ENCODE results near the gene TMCC3.
A peak's percentile ranks its signal among the peaks of the same experiment; 100 is the strongest.
"Not testable (repeated sequence)": the region's sequence is repeated elsewhere in the genome, so short reads cannot be mapped to it uniquely, and the experiment has no call there.

The TMCC3 gene

DNA sequence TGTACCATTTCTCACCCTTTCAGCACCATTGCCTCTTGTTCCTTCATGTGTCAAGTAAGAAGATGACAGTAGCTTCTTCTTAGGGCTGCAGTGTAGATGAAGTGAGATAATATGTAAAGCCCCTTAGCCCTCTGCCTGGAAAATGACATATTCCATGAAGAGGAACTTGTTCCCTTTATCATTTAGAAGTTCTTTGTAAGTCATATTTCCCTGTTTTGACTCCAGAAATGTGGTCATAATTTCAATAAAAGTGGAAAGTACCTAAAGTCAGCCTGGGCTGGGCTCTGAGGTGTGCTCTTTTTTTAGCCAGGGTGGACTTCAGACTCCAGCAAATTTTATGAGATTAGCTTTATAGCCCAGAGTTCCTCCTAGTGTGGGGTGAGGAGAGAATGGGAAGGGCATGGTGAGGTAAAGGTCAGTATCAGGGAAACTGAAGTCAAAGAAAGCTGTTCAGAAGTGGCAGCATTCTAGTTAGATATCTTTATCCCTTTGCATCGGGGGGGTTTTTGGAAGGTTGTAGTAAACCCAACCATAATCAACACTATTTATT, 92.5 kb downstream of the TMCC3 start:
- intact Hi-C loops (cut with DNase I): loop anchor here (10.0 kb wide), 1 partner anchor 57 kb away; no protein-coding TSS in a partner anchor
- no peak for DNase-seq

DNA sequence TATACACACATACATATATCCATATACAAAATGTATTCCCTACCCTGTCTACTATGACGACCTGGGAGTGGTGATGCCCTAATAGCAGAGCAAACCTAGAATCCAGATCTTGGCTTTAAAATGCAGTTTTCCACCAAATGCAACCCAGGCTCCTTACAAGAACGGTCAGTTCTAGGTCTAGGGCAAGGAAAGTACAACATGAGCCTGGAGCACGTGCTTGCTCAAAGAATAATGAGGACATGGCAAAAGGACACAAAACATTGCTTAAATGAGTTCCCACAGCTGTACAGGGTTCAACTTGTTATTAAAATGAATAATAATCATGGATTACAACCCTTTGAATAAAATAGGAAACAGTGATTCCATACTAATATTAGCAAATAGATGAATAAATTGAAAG, 94.7 kb downstream of the TMCC3 start:
- intact Hi-C loops (cut with DNase I): loop anchor here (10.0 kb wide), 1 partner anchor 59 kb away; no protein-coding TSS in a partner anchor
- no peak for DNase-seq

DNA sequence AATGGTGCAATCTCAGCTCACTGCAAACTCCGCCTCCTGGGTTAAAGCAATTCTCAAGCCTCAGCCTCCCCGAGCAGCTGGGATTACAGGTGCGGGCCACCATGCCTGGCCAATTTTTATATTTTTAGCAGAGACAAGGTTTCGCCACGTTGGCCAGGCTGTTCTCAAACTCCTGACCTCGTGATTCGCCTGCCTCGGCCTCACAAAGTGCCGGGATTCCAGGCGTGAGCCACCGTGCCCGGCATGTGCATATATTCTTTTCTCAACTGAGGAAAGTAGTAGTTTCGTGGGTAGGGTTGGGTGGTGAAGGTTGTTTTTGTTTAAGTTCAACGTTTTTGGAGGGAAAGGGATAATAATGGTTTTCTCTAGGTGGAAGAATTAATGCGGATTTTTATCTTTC, 96.5 kb downstream of the TMCC3 start:
- no peak for DNase-seq

DNA sequence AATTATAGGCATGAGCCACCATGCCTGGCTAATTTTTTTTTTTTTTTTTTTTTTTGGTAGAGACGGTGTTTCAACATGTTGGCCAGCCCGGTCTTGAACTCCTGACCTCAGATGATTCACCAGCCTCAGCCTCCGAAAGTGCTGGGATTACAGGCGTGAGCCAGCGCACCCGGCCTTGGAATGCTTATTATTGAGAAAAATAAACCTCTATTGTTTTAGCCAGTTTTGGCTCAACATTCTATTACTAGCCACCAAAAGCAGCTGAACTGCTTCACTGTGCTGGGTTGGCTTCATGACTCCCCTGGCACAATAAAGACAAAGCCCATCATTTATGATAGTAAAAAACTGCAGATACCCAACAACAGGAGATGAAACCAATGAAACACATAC, 97.2 kb downstream of the TMCC3 start:
- intact Hi-C loops (cut with DNase I): loop anchor here (10.0 kb wide), 1 partner anchor 62 kb away; no protein-coding TSS in a partner anchor
- peak in 40 of 42 donors; percentile 10 to 85 (median 58) for DNase-seq

More for the DNA sequence above, 96.5 kb downstream of the TMCC3 start:
- intact Hi-C loops (cut with DNase I): loop anchor here (10.0 kb wide), 1 partner anchor 61 kb away; no protein-coding TSS in a partner anchor

DNA sequence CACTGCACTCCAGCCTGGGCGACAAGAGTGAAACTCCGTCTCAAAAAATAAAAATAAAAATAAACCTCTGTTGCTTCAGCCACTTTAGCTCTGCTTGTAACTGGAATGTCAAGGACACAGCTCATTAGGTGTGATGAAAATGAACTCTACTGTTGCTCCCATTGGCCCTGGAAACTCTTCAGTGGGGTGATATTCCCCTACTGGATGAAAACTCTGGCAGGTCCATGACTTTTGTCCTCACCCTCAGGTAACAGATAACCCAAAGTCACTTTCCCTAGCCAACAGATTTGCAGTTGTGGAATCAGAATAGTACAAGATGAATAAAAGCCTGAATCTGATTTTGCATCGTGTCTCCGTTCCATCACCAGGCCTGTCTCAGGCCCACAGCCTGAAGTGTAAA, 98.5 kb downstream of the TMCC3 start:
- no peak for DNase-seq
- intact Hi-C loops (cut with DNase I): loop anchor here (10.0 kb wide), 1 partner anchor 63 kb away; no protein-coding TSS in a partner anchor

DNA sequence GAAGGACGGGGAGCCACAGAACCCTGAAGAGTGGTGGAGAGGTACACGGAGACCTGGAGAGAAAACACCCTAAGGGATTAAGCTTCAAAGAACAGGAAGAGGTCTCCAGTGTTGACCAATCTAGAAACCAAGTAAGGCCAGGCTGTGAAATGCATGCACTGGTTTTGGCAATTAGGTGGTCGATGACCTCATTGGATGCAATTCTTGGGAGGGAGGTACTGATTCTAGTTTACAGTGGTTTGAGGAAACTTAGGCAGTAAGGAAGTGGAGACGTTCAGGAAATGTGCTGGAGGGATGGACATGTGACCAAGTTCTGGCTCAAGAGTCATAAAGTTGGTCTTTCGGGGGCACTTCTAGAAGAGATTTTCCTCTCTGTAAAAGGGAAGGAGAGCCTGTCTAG, 99.4 kb downstream of the TMCC3 start:
- intact Hi-C loops (cut with DNase I): loop anchor here (10.0 kb wide), 1 partner anchor 64 kb away; no protein-coding TSS in a partner anchor
- no peak for DNase-seq

DNA sequence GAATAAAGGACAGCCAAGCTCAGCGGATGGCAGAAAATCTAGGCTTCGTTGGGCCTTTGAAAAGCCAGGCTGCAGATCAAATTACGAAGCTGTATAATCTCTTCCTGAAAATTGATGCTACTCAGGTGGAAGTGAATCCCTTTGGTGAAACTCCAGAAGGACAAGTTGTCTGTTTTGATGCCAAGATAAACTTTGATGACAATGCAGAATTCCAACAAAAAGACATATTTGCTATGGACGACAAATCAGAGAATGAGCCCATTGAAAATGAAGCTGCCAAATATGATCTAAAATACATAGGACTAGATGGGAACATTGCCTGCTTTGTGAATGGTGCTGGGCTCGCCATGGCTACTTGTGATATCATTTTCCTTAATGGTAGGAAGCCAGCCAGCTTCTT, 101.5 kb downstream of the TMCC3 start:
- intact Hi-C loops (cut with DNase I): loop anchor here (10.0 kb wide), 3 partner anchors 216 to 786 kb away; no protein-coding TSS in a partner anchor
- not testable (repeated sequence) for DNase-seq

DNA sequence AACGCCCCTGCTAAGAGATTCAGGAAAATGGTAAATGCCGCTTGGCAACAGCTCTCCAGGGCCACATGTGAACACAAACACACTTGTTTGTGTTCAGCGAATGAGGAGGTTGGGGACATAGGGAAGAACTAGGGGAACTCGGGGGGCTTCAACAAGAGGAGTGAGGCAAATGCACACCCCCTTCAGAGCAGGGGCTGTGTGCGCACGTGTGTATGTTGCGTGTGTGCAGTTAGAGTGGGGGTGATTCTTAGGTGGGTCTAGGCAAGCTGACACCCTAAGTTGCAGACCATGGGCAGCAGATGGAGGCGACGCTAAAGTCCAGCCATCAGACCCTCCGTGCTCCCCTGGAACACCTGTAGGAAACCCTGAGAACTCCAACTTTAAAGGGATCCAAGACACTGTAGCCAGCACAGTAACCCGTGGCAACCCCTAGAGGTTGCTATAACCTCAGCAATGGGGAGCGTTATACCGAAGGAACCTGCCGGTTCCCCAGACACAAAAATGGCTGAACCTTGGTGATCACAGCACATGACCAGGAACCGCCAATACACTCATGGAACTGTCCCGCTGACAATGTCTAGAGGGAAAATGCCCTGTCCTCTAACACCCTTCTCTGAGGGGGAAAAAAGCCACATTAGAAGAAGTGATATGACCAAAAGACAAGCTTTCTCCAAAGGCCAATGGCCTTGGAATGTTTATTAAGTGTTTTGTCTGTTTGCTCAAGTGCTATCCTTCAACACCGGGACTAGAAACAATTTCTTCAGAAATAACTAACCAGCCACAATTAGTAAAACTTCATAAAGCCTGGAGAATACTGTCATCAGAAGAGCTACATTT, 104.2 kb downstream of the TMCC3 start:
- intact Hi-C loops (cut with DNase I): loop anchor here (10.0 kb wide), 3 partner anchors 219 to 789 kb away; no protein-coding TSS in a partner anchor
- DNase-seq: peak in 41 of 42 donors; percentile 25 to 83 (median 59)

DNA sequence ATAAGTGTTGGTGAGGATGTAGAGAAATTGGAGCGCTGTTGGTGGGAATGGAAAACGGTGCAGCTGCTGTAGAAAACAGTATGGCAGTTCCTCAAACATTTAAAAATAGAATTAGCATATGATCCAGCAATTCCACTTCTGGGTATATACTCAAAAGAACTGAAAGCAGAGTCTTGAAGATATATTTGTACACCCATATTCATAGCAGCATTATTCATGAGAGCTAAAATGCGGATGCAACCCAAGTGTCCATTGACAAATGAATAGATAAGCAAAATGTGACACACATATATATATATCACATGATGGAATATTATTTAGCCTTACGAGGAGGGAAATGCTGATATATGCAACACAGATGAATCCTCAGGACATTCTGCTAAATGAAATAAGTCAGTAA, 106.0 kb downstream of the TMCC3 start:
- intact Hi-C loops (cut with DNase I): loop anchor here (10.0 kb wide), 3 partner anchors 220 to 790 kb away; no protein-coding TSS in a partner anchor
- DNase-seq: peak in 2 of 42 donors; percentile 22 to 23

DNA sequence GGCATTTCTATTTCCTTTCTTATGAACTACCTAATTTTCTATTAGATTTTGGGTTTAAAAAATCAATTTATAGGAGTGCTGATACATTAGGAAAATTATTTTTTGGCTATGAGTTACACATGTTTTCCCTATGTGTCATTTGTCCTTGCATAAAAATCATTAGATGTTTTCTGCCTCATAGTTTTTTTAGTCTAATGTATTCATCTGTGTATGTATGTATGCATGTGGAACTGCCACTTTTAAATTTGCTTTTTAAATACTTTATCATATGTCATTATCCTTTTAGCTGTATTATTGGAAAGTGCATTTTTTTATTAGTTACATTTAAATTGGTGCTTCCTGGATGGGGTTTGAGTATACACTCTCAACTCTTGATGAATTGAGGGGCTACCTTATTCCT, 112.0 kb downstream of the TMCC3 start:
- DNase-seq: no peak
- intact Hi-C loops (cut with DNase I): no loop called here

DNA sequence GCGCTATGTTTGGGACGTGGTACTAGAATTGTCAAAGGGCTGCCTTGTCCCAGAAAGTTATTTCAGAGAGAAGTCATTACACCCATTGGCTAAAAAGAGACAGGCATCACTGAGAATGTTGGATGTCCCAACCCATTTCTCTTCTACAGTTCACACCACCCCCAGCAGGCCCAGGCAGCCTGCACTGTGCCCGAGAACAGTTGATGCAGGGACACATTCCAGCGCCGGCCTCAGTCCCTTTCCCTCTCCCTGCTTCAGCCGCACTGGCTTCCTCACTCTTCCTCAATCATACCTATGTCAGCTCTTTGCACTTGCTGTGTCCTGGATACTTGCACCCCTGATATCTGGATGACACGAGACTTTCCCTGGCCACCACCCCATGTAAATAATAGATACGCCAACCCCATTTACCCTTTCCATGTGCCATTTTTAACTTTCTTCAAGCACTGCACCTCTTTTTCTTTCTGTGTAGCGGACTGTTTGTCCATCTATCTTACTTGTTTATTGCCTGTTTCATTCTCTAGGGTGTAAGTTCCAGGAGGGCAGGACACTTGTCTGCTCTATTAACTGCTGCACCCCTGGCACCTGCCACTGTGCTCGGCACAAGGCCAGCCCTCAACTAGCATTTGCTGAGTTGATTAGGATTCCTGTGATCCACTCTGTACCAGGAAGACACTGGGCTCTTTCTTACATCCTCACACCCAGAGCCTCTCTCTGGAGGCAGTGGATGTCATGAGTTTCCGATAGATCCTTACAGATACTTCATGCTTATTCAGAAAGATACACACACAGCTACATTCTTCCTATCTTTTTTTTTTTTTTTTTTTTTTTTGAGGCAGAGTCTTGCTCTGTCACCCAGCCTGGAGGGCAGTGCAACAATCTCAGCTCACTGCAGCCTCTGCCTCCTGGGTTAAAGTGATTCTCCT, 114.1 kb downstream of the TMCC3 start:
- intact Hi-C loops (cut with DNase I): no loop called here
- DNase-seq: peak in 2 of 42 donors; percentile 25 to 40

DNA sequence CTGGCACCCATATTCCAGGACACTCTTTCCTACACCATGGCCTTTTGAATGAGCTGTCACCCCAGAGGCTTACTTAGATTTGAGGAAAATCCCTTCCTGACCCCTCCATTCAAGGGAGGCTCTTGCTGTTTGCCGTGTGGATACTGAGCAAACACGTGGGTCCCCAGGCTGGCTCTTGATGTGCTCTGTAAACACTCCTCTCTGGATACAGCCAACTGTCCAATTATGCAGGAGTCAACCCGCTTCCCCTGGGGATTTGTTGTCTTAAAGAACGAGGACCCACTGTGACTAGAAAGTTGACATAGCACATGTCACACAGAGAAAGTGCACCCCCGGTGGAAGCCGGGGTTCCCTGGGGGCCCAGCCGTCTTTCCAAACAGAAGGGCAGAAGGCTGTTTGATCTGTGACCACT, 114.8 kb downstream of the TMCC3 start:
- DNase-seq: peak in 1 of 42 donors; percentile 31
- intact Hi-C loops (cut with DNase I): no loop called here

DNA sequence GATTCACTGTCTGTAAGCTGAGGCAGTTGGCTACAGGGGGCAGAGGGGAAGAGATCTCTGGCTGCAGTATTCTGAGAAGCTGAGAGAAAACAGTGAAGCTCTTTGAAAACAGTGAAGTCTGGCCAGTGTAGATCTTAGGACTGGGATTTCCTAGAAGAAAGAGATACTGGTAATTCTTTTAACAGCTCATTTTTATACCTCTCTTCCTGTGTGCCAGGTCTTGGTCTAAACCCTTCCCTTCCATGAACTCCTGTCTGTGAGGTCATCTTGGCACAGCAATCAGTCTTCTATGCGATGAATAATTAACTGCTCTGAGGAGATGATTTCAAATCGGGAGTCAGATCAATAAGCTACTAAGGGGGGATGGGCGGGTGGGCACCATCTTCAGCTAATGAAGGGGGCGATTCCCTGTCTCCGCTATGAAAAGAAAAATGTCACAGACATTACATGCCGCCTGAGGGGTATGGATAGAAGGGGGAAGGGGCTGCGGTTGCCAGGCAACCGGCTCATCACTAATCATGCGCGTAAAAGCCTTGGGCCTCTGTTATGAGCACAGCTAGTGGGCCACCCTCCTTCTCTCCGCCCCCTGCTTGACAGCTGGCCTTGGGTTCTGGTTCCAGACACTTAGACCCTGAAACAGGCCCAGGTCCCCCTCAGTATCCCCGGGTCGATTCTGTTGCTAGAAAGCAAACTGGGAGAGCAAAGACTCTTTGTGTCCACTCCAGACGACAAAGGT, 115.4 kb downstream of the TMCC3 start:
- no peak for DNase-seq
- intact Hi-C loops (cut with DNase I): loop anchor here (5.0 kb wide), 1 partner anchor 388 kb away; the partner anchor contains the start of gene PLXNC1

DNA sequence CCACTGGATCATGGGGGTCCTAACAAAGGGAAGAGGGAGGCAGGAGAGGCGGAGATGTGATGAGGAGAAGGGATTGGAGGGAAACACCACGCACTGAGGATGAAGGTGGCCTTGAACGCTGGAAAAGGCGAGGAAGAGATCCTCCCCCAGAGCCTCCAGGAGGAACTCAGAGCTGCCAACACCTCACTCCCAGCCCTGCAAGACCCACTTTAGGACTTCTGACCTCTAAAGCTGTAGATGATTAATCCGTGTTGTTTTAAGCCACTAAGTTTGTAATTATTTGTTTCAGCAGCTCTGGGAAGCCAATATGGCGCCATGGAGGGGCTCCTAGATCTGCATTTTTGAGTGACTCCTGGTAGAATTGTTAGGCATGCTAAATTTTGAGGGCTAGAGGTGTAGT, 116.1 kb downstream of the TMCC3 start:
- intact Hi-C loops (cut with DNase I): loop anchor here (5.0 kb wide), 1 partner anchor 387 kb away; the partner anchor contains the start of gene PLXNC1
- DNase-seq: peak in 1 of 42 donors; percentile 18

DNA sequence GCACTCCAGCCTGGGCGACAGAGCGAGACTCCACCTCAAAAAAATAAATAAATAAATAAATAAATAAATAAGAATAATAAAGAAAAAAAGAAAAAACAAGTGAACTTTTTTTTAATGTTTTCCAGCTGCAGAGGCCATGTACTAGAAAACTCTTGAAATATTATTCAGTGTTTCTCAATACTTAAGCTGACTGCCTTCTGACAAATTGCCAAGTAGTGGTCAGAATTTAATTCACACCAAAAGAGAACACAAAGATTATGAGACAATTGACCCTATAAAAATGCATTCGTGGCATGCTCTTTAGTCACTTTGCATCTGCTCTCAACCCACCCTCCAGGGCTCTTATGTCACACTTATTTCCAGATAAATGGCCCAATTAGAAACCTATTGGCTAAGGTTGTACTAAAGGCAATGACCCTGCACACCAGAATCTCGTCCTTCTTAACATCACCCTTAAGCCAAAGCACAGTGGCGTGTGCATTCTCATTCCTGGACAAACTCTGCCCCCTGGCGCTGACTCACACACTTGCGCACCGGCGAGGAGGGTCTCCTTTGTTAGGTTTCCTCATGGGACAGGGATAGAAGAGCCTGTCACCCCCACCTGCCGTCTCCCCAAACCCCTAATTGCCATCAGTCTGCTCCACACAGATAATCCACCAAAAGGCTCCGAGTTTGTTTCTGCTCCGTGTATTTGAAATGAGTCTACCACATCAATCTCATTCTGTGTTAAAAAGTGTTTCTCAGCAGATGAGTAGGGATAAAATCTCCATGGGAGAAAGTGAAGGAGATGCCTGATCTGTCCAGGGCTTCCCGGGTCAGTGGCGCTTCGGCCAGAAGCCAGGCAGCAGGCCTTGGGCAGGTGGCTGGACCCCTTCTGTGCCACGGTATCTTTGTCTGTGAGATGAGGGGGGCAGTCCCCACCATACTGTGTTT, 117.6 kb downstream of the TMCC3 start:
- intact Hi-C loops (cut with DNase I): loop anchor here (5.0 kb wide), 1 partner anchor 385 kb away; the partner anchor contains the start of gene PLXNC1
- peak; percentile 52 to 90 (median 76) for DNase-seq

DNA sequence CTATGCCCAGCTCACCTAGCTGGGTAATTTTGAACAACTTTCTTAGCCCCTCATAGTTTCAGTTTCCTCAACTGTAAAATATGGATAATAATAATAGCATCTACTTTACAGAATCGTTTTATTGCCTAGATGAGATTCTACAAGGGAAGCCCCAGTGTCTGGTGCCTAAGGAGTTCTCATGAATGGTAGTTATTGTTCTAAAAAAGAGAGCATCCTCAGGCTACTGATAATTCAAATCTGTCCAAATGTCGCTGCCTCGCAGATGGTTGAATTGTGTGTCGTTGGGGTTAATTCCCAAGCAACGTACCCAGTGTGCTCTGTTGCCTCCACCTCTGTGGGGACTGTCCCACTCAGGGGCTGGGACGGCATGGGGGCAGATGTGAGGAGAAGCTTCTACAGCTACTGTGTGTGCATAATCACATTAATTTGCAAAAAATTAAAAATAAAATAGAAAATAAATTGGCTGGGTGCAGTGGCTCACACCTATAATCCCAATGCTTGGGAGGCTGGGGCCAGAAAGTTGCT, 119.1 kb downstream of the TMCC3 start:
- intact Hi-C loops (cut with DNase I): loop anchor here (5.0 kb wide), 1 partner anchor 384 kb away; the partner anchor contains the start of gene PLXNC1
- no peak for DNase-seq

DNA sequence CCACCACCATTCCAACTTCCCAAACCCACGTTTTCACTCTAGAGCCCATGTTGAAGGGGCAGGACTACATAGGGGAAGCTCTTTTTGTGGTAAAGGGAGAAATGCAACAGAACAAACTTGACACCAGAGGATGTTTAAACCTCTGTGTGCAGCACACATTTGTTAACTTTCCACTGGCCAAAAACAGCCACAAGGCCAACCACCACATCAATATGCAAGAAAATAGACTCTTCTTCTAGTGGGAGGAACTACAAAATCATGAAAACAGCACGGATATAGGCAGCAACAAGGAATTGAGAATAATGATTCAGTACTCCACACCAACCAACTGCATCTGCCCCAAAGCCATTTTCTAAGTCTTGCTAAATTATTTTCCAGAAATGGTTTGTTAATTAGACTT, 124.4 kb downstream of the TMCC3 start:
- DNase-seq: peak in 1 of 42 donors; percentile 9
- intact Hi-C loops (cut with DNase I): no loop called here

Measured in head of caudate nucleus (tissue), 42 donors.